Neural cell (in vitro differentiated cells): ENCODE measurements around the gene PPP2R5A. TPM values are rescaled to one million over a fixed set of nuclear protein-coding genes. Genes with fewer than 3 reads are reported as not detected.

Source experiments
- H2AFZ ChIP-seq: fragments of 200-600, 300-800 bp; sonication (generic), shearing (Covaris generic); 2 replicates; pipeline ENCODE4 v1.6.0; 2014; ENCODE audit warnings: low read depth, mild to moderate bottlenecking, antibody characterized with exemption, low read length, moderate library complexity
- H3F3A ChIP-seq: fragments of 200-600 bp; shearing (Covaris generic); 2 replicates; pipeline ENCODE4 v1.6.1; 2016; ENCODE audit warnings: mild to moderate bottlenecking, moderate library complexity, mixed read lengths, antibody characterized with exemption, low read length; ENCODE audit not compliant: insufficient read depth, poor library complexity, severe bottlenecking
- H3K27ac ChIP-seq: fragments of 200-600, 300-800 bp; sonication (generic), shearing (Covaris generic); 2 replicates; pipeline ENCODE4 v1.5.1; 2014; ENCODE audit warnings: mild to moderate bottlenecking, low read length, moderate library complexity
- H3K27me3 ChIP-seq: fragments of 300-800, 200-600 bp; sonication (generic), shearing (Covaris generic); 2 replicates; pipeline ENCODE4 v1.6.0; 2014; ENCODE audit warnings: mild to moderate bottlenecking, low read depth, low read length, moderate library complexity; ENCODE audit not compliant: insufficient read depth
- H3K36me3 ChIP-seq: fragments of 300-800, 200-600 bp; sonication (generic), shearing (Covaris generic); 2 replicates; pipeline ENCODE4 v1.5.1; 2014; ENCODE audit warnings: mild to moderate bottlenecking, antibody characterized with exemption, low read length, moderate library complexity; ENCODE audit not compliant: insufficient read depth
- H3K4me2 ChIP-seq: fragments of 300-800, 200-600 bp; sonication (generic), shearing (Covaris generic); 2 replicates; pipeline ENCODE4 v1.6.0; 2014; ENCODE audit warnings: mild to moderate bottlenecking, low read length
- H3K4me3 ChIP-seq: fragments of 300-800, 200-600 bp; sonication (generic), shearing (Covaris generic); 2 replicates; pipeline ENCODE4 v1.5.1; 2014; ENCODE audit warnings: mild to moderate bottlenecking, low read length, moderate library complexity
- H3K79me2 ChIP-seq: fragments of 200-600 bp; shearing (Covaris generic); replicated peaks from 2 replicates; pipeline ENCODE4 v1.6.0; 2014; ENCODE audit warnings: mild to moderate bottlenecking, low read length, moderate library complexity; ENCODE audit not compliant: insufficient read depth
- H3K9ac ChIP-seq: fragments of 300-800, 200-600 bp; sonication (generic), shearing (Covaris generic); 2 replicates; pipeline ENCODE4 v1.6.1; 2016; ENCODE audit warnings: mild to moderate bottlenecking, low read length, mixed read lengths
- H3K9me2 ChIP-seq: fragments of 200-600 bp; shearing (Covaris generic); 2 replicates; pipeline ENCODE4 v1.6.1; 2016; ENCODE audit warnings: mild to moderate bottlenecking, low read length, mixed read lengths; ENCODE audit not compliant: insufficient read depth
- H3K9me3 ChIP-seq: fragments of 200-600, 300-800 bp; sonication (generic), shearing (Covaris generic); 2 replicates; pipeline ENCODE4 v1.6.1; 2016; ENCODE audit warnings: mild to moderate bottlenecking, mixed run types, low read length, moderate library complexity, mixed read lengths
- H4K20me1 ChIP-seq: fragments of 200-600 bp; shearing (Covaris generic); 2 replicates; pipeline ENCODE4 v1.6.1; 2016; ENCODE audit warnings: mild to moderate bottlenecking, mixed run types; ENCODE audit not compliant: insufficient read depth
- EP300 ChIP-seq: fragments of 450-650 bp; conservative IDR thresholded peaks from 2 replicates; pipeline ENCODE4 v1.6.1; 2014; ENCODE audit warnings: antibody characterized with exemption, mild to moderate bottlenecking, moderate library complexity; ENCODE audit not compliant: poor library complexity, severe bottlenecking
- EZH2 ChIP-seq: fragments of 200-600, 300-800 bp; shearing (Covaris generic), sonication (generic); IDR thresholded peaks from 2 replicates; pipeline ENCODE4 v1.6.1; 2014; ENCODE audit warnings: antibody characterized with exemption, low read length, borderline replicate concordance, mild to moderate bottlenecking; ENCODE audit not compliant: insufficient read depth, poor library complexity, severe bottlenecking
- MXI1 ChIP-seq: fragments of 450-650 bp; conservative IDR thresholded peaks from 2 replicates; pipeline ENCODE4 v1.6.1; 2014; ENCODE audit warnings: antibody characterized with exemption, mild to moderate bottlenecking; ENCODE audit not compliant: poor library complexity, severe bottlenecking
- POLR2AphosphoS5 ChIP-seq: IDR thresholded peaks from 2 replicates; pipeline ENCODE4 v1.6.1; 2012
- RAD21 ChIP-seq: fragments of 450-650 bp; conservative IDR thresholded peaks from 2 replicates; pipeline ENCODE4 v1.6.1; 2014; ENCODE audit warnings: antibody characterized with exemption, mild to moderate bottlenecking, moderate library complexity
- SMC3 ChIP-seq: fragments of 450-650 bp; conservative IDR thresholded peaks from 2 replicates; pipeline ENCODE4 v1.6.1; 2014; ENCODE audit warnings: antibody characterized with exemption, mild to moderate bottlenecking, moderate library complexity; ENCODE audit not compliant: poor library complexity
- TAF1 ChIP-seq: IDR thresholded peaks from 2 replicates; pipeline ENCODE4 v1.6.1; 2012; ENCODE audit warnings: low read depth
- polyA plus RNA-seq: library from polyadenylated mRNA; depleted of rRNA; stranded (reverse); fragments of >200 nt; gene quantifications from 2 replicates; pipeline ENCODE4 v1.2.3, GENCODE V29; 2014
- TF ChIP-seq, protein P1 (sequence below): IDR thresholded peaks from 2 replicates; pipeline ENCODE4 v1.6.1; 2012; ENCODE audit warnings: borderline replicate concordance
- TF ChIP-seq, protein P2 (sequence below): fragments of 450-650 bp; IDR thresholded peaks from 2 replicates; pipeline ENCODE4 v1.5.1; 2014; ENCODE audit warnings: antibody characterized with exemption, mild to moderate bottlenecking, moderate library complexity; ENCODE audit not compliant: poor library complexity, severe bottlenecking

The PPP2R5A gene
- polyA plus RNA-seq, 1 donor from 2014 or later: 5.9 TPM

DNA sequence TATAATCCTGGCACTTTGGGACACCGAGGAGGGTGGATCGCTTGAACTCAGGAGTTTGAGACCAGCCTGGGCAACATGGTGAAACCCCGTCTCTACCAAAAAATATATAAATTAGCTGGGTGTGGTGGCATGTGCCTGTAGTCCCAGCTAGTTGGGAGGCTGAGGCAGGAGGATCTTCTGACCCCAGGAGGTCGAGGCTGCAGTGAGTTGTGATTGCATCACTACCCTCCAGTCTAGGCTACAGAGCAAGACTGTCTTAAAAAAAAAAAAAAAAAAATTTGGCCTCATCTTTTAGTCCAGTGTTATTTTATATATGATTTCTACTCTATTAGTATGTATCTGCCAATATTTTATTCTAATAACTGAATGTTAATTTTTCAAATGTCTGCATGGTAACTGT is 59.7 kb downstream of the PPP2R5A start (continued):
- TF ChIP-seq, protein P1, sequence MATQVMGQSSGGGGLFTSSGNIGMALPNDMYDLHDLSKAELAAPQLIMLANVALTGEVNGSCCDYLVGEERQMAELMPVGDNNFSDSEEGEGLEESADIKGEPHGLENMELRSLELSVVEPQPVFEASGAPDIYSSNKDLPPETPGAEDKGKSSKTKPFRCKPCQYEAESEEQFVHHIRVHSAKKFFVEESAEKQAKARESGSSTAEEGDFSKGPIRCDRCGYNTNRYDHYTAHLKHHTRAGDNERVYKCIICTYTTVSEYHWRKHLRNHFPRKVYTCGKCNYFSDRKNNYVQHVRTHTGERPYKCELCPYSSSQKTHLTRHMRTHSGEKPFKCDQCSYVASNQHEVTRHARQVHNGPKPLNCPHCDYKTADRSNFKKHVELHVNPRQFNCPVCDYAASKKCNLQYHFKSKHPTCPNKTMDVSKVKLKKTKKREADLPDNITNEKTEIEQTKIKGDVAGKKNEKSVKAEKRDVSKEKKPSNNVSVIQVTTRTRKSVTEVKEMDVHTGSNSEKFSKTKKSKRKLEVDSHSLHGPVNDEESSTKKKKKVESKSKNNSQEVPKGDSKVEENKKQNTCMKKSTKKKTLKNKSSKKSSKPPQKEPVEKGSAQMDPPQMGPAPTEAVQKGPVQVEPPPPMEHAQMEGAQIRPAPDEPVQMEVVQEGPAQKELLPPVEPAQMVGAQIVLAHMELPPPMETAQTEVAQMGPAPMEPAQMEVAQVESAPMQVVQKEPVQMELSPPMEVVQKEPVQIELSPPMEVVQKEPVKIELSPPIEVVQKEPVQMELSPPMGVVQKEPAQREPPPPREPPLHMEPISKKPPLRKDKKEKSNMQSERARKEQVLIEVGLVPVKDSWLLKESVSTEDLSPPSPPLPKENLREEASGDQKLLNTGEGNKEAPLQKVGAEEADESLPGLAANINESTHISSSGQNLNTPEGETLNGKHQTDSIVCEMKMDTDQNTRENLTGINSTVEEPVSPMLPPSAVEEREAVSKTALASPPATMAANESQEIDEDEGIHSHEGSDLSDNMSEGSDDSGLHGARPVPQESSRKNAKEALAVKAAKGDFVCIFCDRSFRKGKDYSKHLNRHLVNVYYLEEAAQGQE: no peak
- TF ChIP-seq POLR2AphosphoS5: no peak

DNA sequence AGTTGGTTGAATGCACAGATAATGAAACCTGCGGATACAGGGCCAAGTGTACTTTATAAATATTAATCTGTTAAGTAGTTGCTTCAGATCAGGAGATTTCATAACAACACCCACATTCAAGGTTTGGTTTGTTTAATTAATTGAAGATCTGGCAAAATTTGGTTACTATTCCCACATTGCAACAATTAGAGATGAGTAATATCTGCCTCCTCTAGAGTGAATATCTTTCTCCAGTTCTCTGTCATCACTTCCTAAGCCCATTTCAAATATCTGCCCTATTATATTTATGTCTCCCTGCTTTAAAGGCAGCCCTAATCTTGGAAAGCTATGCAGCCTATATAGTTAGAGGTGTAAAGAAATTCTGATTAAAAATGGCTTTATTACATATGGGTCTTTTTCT is 61.4 kb downstream of the PPP2R5A start:
- Histone ChIP-seq H2AFZ (no peak overlapping the region), H3K27ac (no peak overlapping the region), H3K36me3 (no peaks in the 10 kb centered on the region), H3K4me2 (no peak overlapping the region), H3K27me3 (no peaks in the 10 kb centered on the region), H4K20me1 (no peaks in the 10 kb centered on the region), H3K9ac (no peak overlapping the region), H3K9me2 (no peaks in the 10 kb centered on the region), H3F3A (no peaks in the 10 kb centered on the region), H3K9me3 (no peaks in the 10 kb centered on the region), H3K79me2 (no peaks in the 10 kb centered on the region), H3K4me3 (no peak overlapping the region)
- TF ChIP-seq EP300 (no peak), POLR2AphosphoS5 (no peak), RAD21 (no peak), EZH2 (no peak), SMC3 (no peak), MXI1 (no peak), TAF1 (no peak)
- TF ChIP-seq, protein P1: no peak
- TF ChIP-seq, protein P2, sequence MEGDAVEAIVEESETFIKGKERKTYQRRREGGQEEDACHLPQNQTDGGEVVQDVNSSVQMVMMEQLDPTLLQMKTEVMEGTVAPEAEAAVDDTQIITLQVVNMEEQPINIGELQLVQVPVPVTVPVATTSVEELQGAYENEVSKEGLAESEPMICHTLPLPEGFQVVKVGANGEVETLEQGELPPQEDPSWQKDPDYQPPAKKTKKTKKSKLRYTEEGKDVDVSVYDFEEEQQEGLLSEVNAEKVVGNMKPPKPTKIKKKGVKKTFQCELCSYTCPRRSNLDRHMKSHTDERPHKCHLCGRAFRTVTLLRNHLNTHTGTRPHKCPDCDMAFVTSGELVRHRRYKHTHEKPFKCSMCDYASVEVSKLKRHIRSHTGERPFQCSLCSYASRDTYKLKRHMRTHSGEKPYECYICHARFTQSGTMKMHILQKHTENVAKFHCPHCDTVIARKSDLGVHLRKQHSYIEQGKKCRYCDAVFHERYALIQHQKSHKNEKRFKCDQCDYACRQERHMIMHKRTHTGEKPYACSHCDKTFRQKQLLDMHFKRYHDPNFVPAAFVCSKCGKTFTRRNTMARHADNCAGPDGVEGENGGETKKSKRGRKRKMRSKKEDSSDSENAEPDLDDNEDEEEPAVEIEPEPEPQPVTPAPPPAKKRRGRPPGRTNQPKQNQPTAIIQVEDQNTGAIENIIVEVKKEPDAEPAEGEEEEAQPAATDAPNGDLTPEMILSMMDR: no peak
